HuH-7 (cell line): ENCODE data around the gene EN2.

Experiments used
- DNase-seq: peaks from one replicate; pipeline ENCODE4 v3.0.0; 2011; ENCODE audit warnings: low spot score

The EN2 gene

DNA sequence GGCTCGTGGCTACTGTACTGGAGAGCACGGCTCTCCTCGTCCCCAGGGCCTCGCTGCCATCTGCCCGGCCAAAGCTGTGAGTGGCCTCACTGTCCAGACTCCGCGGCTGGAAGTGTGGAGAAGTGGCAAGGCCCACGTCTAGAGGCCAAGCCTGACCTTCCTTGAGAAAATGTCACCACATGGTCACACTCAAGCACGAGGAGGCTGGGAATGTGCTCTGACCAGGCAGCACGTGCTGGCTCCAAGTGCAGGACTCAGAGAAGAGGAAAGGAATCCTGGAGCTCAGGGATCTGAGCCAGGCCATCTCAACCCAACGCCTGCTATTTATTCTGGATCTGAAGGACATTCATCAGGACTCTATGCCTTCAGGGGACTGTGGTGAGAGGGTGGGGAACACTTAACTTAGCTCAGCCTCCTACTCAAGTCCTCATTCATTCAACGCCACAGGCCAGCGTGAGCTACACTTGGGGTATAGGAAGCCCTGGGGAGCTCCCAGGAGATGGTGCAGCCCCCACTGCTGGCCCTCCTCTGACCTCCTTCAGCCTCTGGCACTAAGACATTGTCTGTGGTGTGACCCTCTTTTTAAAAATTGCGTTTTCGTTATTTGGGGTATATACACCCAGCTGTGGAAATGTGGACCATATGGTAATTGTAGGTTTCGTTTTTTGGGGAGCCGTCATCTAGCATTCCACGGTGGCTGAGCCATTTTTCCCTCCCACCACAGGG is 29.0 kb downstream of the EN2 start:
- no peak for DNase-seq

DNA sequence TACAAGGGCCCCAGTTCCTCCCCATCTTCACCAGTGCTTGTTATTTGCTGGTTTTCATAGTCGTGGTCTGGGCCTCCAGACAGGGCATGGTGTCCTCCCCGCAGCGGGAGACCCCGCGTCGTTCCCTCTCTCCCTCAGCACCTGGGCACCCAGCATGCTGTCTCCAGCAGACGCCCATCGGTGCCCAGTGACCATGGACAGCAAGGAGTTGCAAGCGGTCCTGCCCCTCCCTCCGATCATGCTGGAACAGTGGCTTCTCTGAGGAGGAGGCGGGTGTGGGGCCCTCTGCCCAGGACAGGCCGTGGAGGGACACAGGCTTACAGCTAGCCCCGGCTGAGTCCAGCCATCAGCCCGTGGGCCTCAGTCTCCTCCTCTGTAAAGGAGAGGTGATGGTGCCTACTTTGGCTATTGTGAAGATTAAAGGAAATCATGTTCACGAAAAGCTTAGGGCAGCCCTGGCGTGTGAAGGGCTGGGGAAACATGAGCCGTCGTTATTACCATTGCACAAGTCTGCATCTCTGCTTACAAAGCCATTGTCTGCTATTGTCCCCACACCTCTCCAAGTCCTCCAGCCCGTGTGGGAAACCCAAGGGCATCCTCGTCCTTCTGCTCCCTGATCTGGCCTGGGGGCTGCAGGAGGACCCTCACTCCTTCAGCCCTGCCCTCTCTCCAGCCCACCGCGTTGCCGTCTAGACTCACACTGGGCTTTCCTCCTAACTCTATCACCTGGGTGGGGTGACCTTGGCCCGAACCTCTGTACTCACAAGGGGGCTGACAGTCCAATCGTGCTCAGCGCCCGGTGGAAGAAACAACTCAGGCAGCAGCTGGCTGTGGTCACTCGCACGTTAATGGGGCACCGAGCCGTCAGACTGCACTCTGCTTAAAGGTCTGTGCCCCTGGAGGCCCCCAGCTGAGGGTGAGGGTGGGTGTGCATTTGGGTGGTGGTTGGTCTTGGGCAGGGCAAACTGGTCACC is 29.9 kb downstream of the EN2 start:
- no peak for DNase-seq

DNA sequence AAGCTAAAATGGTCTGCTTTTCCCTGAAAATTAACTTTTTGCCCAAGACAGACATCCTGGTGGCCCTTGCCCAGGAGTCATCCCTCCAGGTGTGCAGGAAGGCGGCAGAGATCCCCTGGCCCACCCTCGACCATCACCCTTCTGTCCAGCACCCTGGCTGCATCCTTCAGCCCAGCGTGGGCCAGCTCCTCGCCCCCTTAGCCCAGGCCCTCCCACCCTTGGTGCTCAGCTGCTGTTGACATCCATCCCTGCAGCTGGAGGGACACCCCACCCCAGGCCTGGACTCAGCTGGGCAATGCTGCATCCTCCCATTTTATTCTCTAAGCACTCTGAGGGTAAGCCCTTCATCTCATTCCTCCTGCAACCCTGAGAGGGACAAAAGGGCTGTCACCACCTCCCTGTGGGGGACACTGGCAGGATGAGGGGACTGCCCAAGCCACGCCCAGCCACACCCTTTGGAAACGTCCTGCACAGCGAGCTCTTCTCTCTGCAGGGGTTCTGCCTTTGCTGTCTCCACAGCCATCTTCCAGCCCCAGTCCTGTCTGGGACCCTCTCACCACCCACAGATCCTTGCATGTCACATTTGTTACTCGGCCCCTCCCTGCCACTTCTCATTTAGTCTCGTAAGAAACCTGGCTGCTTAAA is 30.7 kb downstream of the EN2 start:
- DNase-seq: no peak

- DNase-seq: no peak
Observed at GRCh38 chr7:155489158-155489840, 31.4 kb downstream of the EN2 start.

DNA sequence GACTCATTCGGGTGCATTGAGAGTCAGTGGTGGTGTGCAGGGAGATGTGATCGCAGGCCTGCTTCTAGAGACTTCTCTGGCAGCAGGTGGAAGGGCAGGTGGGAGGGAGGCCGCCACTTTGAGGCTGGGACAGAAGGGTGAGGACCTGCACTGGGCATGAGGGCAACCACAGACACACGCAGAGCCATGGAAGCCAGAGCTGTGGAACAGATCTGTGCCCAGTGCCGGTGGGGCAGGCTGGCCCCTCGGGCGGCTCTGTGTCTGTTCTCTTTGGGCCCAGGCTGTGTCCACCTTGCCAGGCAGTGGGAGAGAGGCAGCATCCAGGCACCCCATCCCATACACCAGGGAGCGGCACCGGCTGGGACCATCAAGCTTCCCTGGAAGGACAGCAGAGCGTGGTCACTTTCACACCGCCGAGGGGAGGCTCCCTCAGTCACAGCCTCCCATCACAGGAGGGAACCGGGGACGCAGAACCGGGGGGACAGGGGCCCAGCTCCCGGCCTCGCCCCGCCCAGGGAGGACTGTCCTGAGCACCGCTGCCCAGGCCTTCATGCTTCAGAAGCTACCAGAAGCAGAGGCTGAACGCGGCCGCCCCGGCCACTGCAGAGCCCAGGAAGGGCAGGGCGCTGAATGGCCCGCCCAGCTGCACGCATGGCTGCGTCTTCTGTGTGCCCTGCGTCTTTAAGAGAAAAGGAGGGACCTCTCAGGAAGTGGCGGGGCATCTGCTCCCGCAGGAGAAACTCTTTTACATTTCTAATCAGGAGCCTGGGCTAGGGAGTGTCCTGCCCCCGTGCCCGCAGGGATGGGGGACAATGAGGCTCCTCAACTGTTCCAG is 32.1 kb downstream of the EN2 start:
- DNase-seq: no peak

DNA sequence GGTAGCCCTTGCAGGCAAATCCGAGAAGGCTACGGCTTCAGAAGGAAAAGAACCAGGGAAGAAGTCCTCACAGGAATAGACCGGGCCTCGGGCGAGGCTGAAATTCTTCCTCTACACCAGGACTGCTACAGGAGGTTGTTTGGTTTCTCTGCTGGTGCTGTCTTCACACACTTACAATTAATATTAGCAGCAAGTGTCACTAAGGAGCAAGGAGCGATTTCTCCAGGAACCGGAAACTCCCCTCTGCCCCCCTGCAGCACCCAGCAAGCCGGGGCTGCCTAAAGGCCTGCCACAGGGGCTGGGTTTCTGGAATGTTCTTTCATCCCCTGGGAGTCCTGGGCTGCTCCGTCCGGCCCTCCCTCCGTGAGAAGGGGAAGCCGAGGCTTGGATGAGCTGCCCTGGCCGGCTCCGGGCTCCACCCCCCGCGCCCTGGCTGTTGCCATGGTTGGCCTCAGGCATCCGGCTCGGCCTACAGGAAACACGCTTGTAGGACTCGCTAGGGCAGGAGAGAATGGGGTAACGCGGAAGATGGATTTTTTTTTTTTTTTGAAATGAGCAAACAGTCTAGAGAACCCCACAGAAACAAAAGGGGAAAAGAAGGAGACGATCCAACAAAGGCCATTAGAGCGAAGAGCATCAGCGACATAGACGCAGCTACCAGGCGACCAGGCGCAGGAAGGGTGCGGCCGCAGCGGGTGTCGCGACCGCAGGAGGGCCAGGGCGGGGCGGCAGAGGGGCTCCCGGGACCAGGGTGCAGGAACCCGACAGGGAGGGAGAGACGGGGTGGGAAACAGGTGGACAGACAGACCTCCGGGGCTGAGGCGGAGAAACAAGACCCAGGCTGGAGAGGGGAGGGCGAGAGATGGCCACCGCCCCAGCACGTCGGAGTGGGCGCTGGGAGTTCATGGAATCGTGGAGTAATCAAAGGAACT is 33.0 kb downstream of the EN2 start:
- DNase-seq: no peak

- DNase-seq: no peak
Observed at GRCh38 chr7:155491812-155492211, 33.9 kb downstream of the EN2 start.

GRCh38 chr7:155493744-155494538 is 36.0 kb downstream of the EN2 start:
- DNase-seq: no peak

- DNase-seq: no peak
Observed at GRCh38 chr7:155494551-155494950, 36.6 kb downstream of the EN2 start.

GRCh38 chr7:155495440-155496248 is 37.7 kb downstream of the EN2 start:
- no peak for DNase-seq

DNA sequence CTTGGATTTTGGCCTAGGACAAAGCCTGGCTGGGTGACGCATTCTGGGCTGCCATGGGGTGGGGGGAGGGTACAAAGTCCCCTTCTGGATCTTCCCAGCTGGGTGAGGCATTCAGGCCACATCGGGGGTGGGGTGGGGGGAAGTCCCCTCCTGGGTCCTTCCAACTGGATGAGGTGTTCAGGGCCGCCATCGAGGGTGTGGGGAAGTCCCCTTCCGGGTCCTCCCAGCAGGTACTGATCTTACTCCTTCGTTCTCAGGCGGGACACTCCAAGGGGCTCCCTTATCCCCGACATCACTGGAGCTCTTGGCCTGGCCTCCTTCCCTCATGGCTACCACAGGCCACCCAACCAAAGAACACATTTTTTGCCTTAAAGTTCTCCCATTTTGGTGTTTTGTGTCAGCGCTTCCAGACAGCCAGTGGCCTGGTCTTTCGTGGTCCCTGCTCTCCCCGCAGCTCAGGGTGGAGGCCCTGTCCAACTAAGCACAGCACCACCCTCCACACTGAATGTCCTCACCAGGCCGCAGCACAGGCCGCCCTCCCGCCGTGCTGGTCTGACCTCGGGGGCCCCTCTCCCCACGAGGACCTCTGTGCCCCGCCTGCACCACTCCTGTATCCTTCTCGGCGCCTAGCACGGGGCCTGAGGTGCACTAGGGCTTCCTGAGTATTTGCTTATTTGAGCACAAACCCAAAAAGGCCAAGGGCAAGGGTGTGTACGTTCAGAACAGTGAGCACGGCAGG is 38.5 kb downstream of the EN2 start:
- DNase-seq: no peak

DNA sequence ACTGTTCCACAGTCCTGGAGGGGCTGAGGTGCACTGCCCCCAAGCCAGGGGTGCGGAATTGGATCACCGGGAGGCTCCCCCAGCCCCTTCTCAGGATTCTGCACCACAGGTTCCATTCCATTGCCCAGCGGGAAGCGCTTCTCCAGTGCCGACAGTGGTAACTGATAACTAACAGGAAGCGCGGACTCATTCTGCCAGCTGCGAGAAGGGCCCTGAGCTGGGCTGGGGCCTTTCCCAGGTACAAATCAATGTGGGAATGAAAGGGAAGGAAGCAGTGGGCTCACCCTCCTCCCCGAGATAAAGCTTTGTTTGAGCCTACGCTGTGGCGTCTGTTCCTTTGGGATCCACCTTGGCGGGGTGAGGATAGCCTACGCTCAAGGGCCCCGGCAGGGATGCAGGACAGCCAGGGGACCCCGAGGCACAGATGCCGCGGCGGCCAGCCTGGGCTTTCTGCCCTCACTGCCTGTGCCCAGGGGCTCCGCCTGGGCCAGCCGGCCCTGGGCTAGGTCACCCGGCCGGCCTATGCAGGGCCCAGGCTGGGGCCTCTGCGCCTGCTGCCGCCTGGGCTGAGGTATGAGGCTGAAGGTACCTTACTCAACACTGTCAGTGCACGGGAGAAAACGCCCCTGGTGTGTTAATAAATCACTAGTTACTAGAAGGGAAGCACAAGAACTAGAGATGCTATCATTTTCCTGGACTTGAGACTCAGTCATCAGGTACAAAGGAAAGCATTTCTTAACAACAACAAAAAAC is 39.4 kb downstream of the EN2 start:
- DNase-seq: no peak

DNA sequence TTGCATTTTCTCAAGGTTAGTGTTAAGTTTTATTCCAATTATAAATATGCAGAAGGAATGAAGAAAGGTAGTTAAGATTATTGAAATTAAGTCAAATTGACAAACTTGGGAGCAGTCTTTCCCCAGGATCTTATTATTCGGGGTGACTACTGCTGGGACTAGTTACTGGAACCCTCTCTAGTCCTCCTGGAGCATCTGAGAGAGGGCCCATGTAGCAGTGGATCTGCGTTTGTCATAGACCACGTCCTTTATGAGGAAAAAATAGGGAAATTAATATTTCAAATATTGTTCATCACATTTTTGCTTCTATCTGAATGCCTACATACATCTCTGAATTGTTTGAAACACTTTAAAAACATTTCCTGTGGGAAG is 47.5 kb downstream of the EN2 start:
- no peak for DNase-seq

GRCh38 chr7:155506854-155507337 is 49.0 kb downstream of the EN2 start:
- peak; percentile 71 for DNase-seq

GRCh38 chr7:155507576-155507975 is 49.6 kb downstream of the EN2 start:
- DNase-seq: no peak
